SIG-M5 treated with dmso at 0.1 percent for 504 hours (cell line): Measurements from ENCODE around the gene AMPH.
"Not testable (repeated sequence)": the region's sequence is repeated elsewhere in the genome, so short reads cannot be mapped to it uniquely, and the experiment has no call there.

ENCODE experiments used
- DNase-seq: peaks from one replicate; lab custom pipeline; 2025; ENCODE audit not compliant: unreplicated experiment; lab: John Stamatoyannopoulos, UW

The AMPH gene

GRCh38 chr7:38354271-38354851 lies 276.8 kb downstream of the AMPH start:
- DNase-seq: peak; percentile 17

DNA sequence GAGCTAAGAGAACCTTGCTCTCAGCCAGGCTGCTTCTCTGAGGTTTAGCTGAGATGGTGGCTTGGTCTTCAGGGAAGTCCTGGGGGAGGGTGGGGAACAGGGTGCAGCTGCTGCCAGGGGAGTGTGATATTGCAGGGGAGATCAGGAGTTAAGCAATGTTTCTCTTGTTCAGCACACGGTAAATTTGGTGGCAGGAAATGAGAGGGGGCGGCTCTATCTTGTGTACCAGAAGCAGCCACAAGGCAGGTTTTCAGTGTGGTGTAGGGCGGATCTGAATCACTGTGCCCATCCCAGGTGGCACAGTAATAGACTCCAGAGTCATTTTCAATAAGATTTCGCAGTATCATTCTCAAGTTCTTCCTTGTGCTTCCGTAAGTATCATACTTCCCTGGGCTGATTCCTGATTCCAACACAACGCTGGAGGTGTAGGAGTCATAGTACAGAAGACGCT lies 277.7 kb downstream of the AMPH start:
- DNase-seq: not testable (repeated sequence)

GRCh38 chr7:38351601-38352000 lies 279.6 kb downstream of the AMPH start:
- peak; percentile 21 for DNase-seq

GRCh38 chr7:38350777-38351176 lies 280.4 kb downstream of the AMPH start:
- not testable (repeated sequence) for DNase-seq

- peak; percentile 64 for DNase-seq
Measured at GRCh38 chr7:38349869-38350583, 281.1 kb downstream of the AMPH start.

GRCh38 chr7:38349126-38349795 lies 281.9 kb downstream of the AMPH start:
- not testable (repeated sequence) for DNase-seq

DNA sequence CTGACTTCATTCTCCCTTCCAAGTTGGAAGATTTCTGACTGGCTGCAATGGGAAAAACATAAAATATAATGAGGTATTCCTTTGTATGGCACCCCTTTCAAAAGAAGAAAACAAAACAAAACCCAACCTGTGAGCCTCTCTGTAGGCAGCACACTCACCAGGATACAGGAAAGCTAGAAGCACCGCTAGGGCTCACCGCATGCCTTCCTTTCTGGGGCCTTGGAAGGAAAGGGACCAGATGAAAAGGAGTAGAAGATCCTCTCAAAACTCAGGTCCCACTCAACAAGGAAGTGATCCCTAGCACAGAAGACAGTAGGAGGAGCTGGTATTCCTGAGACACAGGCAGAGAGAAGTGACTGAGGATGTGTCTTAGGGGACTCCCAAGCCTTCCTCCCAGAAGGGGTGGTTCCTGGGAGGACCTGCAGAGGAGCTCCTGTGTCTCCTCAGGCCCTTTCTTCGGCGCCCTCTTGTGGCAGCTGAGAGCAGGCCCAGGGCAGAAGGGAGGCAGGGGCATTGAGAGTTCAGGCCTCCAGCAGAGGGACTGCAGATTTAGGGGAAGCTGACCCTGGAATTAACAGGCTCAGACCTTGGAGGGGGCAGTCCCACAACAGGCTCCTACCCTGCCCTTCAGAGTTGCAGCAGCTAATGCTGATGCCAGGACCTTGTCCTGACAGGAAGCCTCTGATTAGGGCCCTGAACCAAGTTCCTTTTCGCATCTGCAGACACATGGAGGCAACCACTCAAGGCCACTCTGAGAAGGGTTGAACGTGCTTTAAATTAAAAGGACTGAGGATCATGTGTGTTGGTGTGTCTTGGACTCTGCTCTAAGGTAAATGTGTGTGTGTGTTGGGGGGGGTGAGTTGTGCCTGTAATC lies 285.6 kb downstream of the AMPH start:
- peak; percentile 64 for DNase-seq

GRCh38 chr7:38344741-38345140 lies 286.4 kb downstream of the AMPH start:
- DNase-seq: not testable (repeated sequence)

DNA sequence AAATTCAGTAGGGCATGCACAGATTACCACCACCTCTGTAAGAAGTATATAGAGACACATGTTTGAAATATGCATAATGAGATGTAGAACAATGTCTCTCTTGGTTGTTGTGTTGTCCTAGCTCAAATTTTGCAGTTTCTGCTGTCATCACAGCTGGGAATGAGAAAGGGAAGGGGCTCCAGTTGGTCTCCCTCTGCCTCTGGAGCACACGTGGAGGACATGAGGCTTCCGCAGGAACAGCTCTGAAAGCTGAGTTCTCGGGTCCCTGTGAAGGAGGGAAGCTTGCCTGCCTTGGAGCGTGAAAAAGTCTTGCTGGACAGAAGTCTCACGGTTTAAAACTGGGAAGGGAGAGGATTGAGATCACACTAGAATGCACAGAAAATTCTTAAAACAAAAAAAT lies 289.0 kb downstream of the AMPH start:
- DNase-seq: not testable (repeated sequence)

DNA sequence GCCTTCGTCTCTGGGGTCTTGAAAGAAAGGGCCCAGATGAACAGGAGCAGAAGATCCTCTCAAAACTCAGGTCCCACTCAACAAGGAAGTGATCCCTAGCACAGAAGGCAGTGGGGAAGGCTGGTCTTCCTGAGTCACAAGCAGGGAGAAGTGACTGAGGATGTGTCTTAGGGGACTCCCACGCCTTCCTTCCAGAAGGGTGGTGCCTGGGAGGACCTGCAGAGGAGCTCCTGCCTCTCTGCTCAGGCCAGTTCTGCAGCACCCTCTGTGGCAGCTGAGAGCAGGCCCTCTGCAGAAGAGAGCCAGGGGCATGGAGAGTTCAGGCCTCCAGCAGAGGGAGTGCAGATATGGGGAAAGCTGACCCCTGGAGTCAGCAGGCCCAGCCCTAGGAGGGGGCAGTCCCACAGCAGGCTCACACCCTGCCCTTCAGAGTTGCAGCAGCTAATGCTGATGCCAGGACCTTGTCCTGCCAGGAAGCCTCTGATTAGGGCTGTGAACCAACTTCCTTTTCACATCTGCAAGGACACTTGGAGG lies 289.9 kb downstream of the AMPH start:
- DNase-seq: peak; percentile 77

GRCh38 chr7:38339953-38340819 lies 291.0 kb downstream of the AMPH start:
- DNase-seq: no peak

DNA sequence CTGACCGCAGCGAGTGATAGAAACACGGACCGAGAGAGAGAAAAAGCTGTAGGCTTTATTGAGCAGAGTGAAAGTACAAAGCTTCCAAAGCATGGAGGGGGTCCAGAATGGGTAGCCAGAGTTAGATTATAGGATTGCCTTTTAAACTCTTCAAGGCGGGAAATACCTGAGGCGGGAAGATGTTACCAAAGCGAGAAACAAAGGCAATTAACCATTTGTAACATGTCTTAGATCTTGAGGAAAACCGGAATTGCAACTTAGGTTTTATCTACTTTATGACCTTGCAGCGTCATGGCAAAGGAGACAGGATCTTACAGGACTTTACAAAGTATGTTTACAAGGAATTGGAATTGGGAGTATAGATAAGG lies 295.0 kb downstream of the AMPH start:
- not testable (repeated sequence) for DNase-seq

DNA sequence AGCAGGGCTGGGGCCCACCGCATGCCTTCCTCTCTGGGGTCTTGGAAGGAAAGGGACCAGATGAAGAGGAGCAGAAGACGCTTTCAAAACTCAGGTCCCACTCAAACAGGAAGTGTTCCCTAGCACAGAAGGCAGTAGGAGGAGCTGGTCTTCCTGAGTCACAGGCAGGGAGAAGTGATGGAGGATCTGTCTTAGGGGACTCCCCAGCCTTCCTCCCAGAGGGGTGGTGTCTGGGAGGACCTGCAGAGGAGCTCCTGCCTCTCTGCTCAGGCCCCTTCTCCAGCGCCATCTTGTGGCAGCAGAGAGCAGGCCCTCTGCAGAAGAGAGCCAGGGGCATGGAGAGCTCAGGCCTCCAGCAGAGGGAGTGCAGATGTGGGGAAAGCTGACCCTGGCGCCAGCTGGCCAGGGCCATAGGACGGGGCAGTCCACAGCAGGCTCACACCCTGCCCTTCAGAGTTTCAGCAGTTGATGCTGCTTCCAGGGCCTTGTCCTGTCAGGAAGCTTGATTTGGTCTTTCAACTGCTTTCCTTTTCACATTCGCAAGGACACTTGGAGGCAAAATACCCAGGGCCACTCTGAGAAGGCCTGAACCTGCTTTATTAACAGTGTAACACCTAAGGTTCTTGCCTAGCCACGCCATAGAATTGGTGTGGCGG lies 295.6 kb downstream of the AMPH start:
- DNase-seq: peak; percentile 97

DNA sequence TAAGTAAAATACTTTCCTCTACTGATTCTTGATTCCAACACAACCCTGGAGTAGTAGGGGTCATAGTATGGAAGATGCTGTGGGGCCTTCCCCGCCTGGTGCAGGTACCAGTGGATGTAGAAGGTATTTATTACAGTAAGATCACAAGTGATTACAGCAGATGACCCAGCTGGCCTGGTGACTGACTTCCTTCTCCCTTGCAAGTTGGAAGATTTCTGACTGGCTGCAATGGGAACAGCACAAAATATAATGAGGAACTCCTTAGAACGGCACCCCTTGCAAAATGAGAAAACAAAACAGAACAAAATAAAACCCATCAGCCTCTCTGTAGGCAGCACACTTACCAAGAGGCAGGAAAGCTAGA lies 296.1 kb downstream of the AMPH start:
- DNase-seq: peak; percentile 85

- DNase-seq: no peak
Measured at GRCh38 chr7:38334163-38334562, 297.0 kb downstream of the AMPH start.
